Liver (tissue), 3 donors: ENCODE measurements around the gene CD81.

Experiments used
- EGR1 ChIP-seq, 2 donors: IDR thresholded peaks; 2 replicates each; pipeline ENCODE4 v1.6.1; 2016 to 2018; ENCODE audit warnings: antibody characterized with exemption in 2 of 2, low read depth in 2 of 2
- GABPA ChIP-seq, 2 donors: IDR thresholded peaks in 1 of 2; conservative IDR thresholded peaks in 1 of 2; 2 replicates each; pipeline ENCODE4 v1.6.1; 2016; ENCODE audit warnings: antibody characterized with exemption in 2 of 2, mild to moderate bottlenecking in 1 of 2, moderate library complexity in 1 of 2
- HNF4G ChIP-seq: IDR thresholded peaks from 2 replicates; pipeline ENCODE4 v1.6.1; 2016; ENCODE audit warnings: antibody characterized with exemption
- JUND ChIP-seq, 2 donors: IDR thresholded peaks; 2 replicates each; pipeline ENCODE4 v1.6.1; 2016; ENCODE audit warnings: antibody characterized with exemption in 2 of 2
- TAF1 ChIP-seq: conservative IDR thresholded peaks from 2 replicates; pipeline ENCODE4 v1.6.1; 2016; ENCODE audit warnings: antibody characterized with exemption, mild to moderate bottlenecking
- TF ChIP-seq, protein P1 (sequence below): fragments of 150-350 bp; IDR thresholded peaks from 2 replicates; pipeline ENCODE4 v1.5.1; 2017; ENCODE audit warnings: improper control_type of control experiment, low read depth, low read length; ENCODE audit not compliant: missing input control
- TF ChIP-seq, protein P2 (sequence below): IDR thresholded peaks from 2 replicates; pipeline ENCODE4 v1.6.1; 2016; ENCODE audit warnings: antibody characterized with exemption
- TF ChIP-seq, protein P3 (sequence below): IDR thresholded peaks from 2 replicates; pipeline ENCODE4 v1.6.1; 2016; ENCODE audit warnings: antibody characterized with exemption, mild to moderate bottlenecking
- TF ChIP-seq, protein P4 (sequence below): IDR thresholded peaks from 2 replicates; pipeline ENCODE4 v1.6.1; 2016; ENCODE audit warnings: antibody characterized with exemption
- donor health status: healthy.
- donor health status: healthy.

DNA sequence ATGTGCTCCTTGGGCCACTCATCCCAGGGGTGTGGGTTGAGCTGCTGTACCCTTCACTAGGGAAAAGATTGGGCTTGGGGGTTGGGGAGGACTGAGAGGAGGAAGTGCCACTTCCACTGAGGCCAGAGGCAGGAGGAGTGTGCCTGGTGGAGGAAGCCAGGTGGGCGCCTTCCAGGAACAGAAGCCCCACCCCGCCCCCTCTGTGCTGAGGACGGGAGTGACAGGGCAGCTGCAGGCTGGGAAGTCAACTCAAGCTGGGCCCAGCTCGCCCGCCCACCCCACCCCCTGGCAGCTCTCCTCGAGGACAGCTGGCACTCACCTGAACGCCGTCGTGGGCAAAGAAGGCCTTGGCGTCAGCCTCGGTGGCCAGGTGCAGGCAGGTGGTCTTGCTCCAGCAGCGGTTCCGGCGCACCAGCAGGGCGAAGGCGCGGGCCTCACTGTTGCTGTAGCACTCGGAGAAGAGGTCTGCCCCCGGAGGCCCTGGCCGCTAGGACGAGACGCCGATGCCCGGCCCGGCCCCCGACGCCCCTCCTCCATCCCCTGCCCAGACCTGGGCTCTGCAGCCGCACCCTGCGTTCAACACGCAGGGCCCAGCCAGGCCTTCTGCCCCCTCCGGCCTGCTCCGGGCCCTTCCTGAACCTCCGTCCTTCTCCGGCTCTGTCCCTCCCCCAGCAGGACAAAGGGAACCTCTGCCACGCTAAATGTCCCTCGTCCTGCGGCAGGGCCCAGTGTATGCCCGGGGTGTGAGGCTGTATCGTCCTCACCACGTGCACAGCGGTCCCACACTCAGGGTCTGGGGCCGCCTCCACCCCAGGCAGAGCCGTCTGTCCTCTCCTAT is 36.9 kb downstream of the CD81 start:
- TF ChIP-seq, protein P1, sequence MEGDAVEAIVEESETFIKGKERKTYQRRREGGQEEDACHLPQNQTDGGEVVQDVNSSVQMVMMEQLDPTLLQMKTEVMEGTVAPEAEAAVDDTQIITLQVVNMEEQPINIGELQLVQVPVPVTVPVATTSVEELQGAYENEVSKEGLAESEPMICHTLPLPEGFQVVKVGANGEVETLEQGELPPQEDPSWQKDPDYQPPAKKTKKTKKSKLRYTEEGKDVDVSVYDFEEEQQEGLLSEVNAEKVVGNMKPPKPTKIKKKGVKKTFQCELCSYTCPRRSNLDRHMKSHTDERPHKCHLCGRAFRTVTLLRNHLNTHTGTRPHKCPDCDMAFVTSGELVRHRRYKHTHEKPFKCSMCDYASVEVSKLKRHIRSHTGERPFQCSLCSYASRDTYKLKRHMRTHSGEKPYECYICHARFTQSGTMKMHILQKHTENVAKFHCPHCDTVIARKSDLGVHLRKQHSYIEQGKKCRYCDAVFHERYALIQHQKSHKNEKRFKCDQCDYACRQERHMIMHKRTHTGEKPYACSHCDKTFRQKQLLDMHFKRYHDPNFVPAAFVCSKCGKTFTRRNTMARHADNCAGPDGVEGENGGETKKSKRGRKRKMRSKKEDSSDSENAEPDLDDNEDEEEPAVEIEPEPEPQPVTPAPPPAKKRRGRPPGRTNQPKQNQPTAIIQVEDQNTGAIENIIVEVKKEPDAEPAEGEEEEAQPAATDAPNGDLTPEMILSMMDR: no peak
- TF ChIP-seq, protein P2, sequence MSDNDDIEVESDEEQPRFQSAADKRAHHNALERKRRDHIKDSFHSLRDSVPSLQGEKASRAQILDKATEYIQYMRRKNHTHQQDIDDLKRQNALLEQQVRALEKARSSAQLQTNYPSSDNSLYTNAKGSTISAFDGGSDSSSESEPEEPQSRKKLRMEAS: no peak
- TF ChIP-seq, protein P3, sequence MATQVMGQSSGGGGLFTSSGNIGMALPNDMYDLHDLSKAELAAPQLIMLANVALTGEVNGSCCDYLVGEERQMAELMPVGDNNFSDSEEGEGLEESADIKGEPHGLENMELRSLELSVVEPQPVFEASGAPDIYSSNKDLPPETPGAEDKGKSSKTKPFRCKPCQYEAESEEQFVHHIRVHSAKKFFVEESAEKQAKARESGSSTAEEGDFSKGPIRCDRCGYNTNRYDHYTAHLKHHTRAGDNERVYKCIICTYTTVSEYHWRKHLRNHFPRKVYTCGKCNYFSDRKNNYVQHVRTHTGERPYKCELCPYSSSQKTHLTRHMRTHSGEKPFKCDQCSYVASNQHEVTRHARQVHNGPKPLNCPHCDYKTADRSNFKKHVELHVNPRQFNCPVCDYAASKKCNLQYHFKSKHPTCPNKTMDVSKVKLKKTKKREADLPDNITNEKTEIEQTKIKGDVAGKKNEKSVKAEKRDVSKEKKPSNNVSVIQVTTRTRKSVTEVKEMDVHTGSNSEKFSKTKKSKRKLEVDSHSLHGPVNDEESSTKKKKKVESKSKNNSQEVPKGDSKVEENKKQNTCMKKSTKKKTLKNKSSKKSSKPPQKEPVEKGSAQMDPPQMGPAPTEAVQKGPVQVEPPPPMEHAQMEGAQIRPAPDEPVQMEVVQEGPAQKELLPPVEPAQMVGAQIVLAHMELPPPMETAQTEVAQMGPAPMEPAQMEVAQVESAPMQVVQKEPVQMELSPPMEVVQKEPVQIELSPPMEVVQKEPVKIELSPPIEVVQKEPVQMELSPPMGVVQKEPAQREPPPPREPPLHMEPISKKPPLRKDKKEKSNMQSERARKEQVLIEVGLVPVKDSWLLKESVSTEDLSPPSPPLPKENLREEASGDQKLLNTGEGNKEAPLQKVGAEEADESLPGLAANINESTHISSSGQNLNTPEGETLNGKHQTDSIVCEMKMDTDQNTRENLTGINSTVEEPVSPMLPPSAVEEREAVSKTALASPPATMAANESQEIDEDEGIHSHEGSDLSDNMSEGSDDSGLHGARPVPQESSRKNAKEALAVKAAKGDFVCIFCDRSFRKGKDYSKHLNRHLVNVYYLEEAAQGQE: no peak
- TF ChIP-seq, protein P4, sequence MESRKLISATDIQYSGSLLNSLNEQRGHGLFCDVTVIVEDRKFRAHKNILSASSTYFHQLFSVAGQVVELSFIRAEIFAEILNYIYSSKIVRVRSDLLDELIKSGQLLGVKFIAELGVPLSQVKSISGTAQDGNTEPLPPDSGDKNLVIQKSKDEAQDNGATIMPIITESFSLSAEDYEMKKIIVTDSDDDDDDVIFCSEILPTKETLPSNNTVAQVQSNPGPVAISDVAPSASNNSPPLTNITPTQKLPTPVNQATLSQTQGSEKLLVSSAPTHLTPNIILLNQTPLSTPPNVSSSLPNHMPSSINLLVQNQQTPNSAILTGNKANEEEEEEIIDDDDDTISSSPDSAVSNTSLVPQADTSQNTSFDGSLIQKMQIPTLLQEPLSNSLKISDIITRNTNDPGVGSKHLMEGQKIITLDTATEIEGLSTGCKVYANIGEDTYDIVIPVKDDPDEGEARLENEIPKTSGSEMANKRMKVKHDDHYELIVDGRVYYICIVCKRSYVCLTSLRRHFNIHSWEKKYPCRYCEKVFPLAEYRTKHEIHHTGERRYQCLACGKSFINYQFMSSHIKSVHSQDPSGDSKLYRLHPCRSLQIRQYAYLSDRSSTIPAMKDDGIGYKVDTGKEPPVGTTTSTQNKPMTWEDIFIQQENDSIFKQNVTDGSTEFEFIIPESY: no peak
- TF ChIP-seq GABPA (IDR thresholded peaks at IDR 0.05 in 1 of 2, conservative IDR thresholded peaks at IDR 0.05 in 1 of 2) (no peak), JUND (IDR thresholded peaks at IDR 0.05) (no peak), EGR1 (IDR thresholded peaks at IDR 0.05; ENCODE audit: low read depth in 2 of 2) (no peak), TAF1 (no peak), HNF4G (no peak)
